HepG2 (cell line): ENCODE data around the gene ZNF865. TPM values are rescaled to one million over a fixed set of nuclear protein-coding genes. Genes with fewer than 3 reads are reported as not detected.

Experiments used
- AGO2 ChIP-seq: fragments of 200-400 bp; formaldehyde crosslinking; optimal IDR thresholded peaks from 2 replicates; pipeline ENCODE3; 2017; ENCODE audit warnings: mild to moderate bottlenecking, low read depth, low read length, moderate library complexity
- ARHGAP35 ChIP-seq: sonication (generic); formaldehyde crosslinking; IDR thresholded peaks from 2 replicates; pipeline ENCODE4 v1.9.0; 2022; ENCODE audit warnings: mild to moderate bottlenecking, inconsistent platforms, moderate library complexity, missing genetic modification reagents, borderline replicate concordance
- BRCA1 ChIP-seq: sonication (generic); formaldehyde crosslinking; IDR thresholded peaks from 2 replicates; pipeline ENCODE4 v1.4.0; 2020; ENCODE audit warnings: missing genetic modification reagents
- FOXA1 ChIP-seq, 2 experiments: fragments of 450-650 bp in 1 of 2; sonication (generic) in 1 of 2; formaldehyde crosslinking in 1 of 2; IDR thresholded peaks; 2 replicates each; pipeline versions ENCODE4 v1.4.0 to v1.6.1; 2016 to 2020; ENCODE audit warnings: missing genetic modification reagents in 1 of 2
- NBN ChIP-seq: fragments of 450-650 bp; conservative IDR thresholded peaks from 2 replicates; pipeline ENCODE4 v1.6.1; 2017
- ONECUT2 ChIP-seq: sonication (generic); formaldehyde crosslinking; IDR thresholded peaks from 2 replicates; pipeline ENCODE4 v1.4.0; 2020; ENCODE audit warnings: missing genetic modification reagents
- RELA ChIP-seq: sonication (generic); formaldehyde crosslinking; IDR thresholded peaks from 2 replicates; pipeline ENCODE4 v1.4.0; 2020; ENCODE audit warnings: missing genetic modification reagents
- SMYD3 ChIP-seq: sonication (generic); formaldehyde crosslinking; IDR thresholded peaks from 2 replicates; pipeline ENCODE4 v1.8.1; 2023; ENCODE audit warnings: mild to moderate bottlenecking, missing genetic modification reagents
- SP4 ChIP-seq: sonication (generic); formaldehyde crosslinking; IDR thresholded peaks from 2 replicates; pipeline ENCODE4 v1.8.1; 2023; ENCODE audit warnings: mild to moderate bottlenecking, missing genetic modification reagents
- ZNF136 ChIP-seq: sonication (generic); formaldehyde crosslinking; IDR thresholded peaks from 2 replicates; pipeline ENCODE4 v1.8.1; 2022; ENCODE audit warnings: low read depth, mild to moderate bottlenecking, moderate library complexity, missing genetic modification reagents
- ZNF451 ChIP-seq: sonication (generic); formaldehyde crosslinking; IDR thresholded peaks from 2 replicates; pipeline ENCODE4 v1.5.0; 2020; ENCODE audit warnings: mild to moderate bottlenecking, missing genetic modification reagents
- ZNF747 ChIP-seq: sonication (generic); formaldehyde crosslinking; IDR thresholded peaks from 2 replicates; pipeline ENCODE4 v1.8.1; 2023; ENCODE audit warnings: missing genetic modification reagents, mild to moderate bottlenecking, borderline replicate concordance
- ZNF766 ChIP-seq: sonication (generic); formaldehyde crosslinking; IDR thresholded peaks from 2 replicates; pipeline ENCODE4 v1.5.0; 2020; ENCODE audit warnings: missing genetic modification reagents, borderline replicate concordance
- ZNF777 ChIP-seq: sonication (generic); formaldehyde crosslinking; IDR thresholded peaks from 2 replicates; pipeline ENCODE4 v1.4.0; 2020; ENCODE audit warnings: missing genetic modification reagents
- polyA plus RNA-seq, 8 experiments: library from polyadenylated mRNA; depleted of rRNA in 3 of 8; stranded (reverse) in 7 of 8; unstranded in 1 of 8; fragments of >200 nt; fragmentation: Illumina TruSeq in 4 of 8; extraction: Trizol in 4 of 8; gene quantifications; 2 replicates each; pipeline versions ENCODE4 v1.2.1 to v1.2.3, GENCODE V29; 2011 to 2016; ENCODE audit warnings: low read depth in 4 of 8, missing spikeins in 1 of 8, mixed read lengths in 1 of 8; ENCODE audit not compliant: insufficient read depth in 1 of 8
- total RNA-seq, 5 experiments: library from RNA; depleted of rRNA; stranded (reverse); fragments of >200 nt; fragmentation: Illumina TruSeq; extraction: Trizol; gene quantifications; 2 replicates each; pipeline ENCODE4 v1.2.3, GENCODE V29; 2016; ENCODE audit warnings: low read depth in 1 of 5
- TF ChIP-seq, protein P1 (sequence below): sonication (generic); formaldehyde crosslinking; IDR thresholded peaks from 2 replicates; pipeline ENCODE4 v1.4.0; 2020; ENCODE audit warnings: mild to moderate bottlenecking, missing genetic modification reagents
- TF ChIP-seq, protein P2 (sequence below), 2 experiments: sonication (generic) in 1 of 2; formaldehyde crosslinking in 1 of 2; IDR thresholded peaks; 2 replicates each; pipeline versions ENCODE4 v1.4.0 to v1.6.1; 2018 to 2020; ENCODE audit warnings: missing genetic modification reagents in 2 of 2, borderline replicate concordance in 1 of 2, low read depth in 1 of 2, mild to moderate bottlenecking in 1 of 2, missing biosample characterization in 1 of 2
- TF ChIP-seq, protein P3 (sequence below): sonication (generic); formaldehyde crosslinking; IDR thresholded peaks from 2 replicates; pipeline ENCODE4 v1.4.0; 2020; ENCODE audit warnings: mild to moderate bottlenecking, missing genetic modification reagents
- TF ChIP-seq, protein P4 (sequence below): sonication (generic); formaldehyde crosslinking; IDR thresholded peaks from 2 replicates; pipeline ENCODE4 v1.4.0; 2020; ENCODE audit warnings: mild to moderate bottlenecking, missing genetic modification reagents
- TF ChIP-seq, protein P5 (sequence below): sonication (generic); formaldehyde crosslinking; IDR thresholded peaks from 2 replicates; pipeline ENCODE4 v1.8.0; 2022; ENCODE audit warnings: missing genetic modification reagents, mild to moderate bottlenecking, moderate library complexity, borderline replicate concordance

The ZNF865 gene
- total and polyA plus RNA-seq, 2 of the 13 experiments (the other 11 are each of a cell fraction or from before 2014, with no cell fraction given), result 0.93 to 1.0 TPM

DNA sequence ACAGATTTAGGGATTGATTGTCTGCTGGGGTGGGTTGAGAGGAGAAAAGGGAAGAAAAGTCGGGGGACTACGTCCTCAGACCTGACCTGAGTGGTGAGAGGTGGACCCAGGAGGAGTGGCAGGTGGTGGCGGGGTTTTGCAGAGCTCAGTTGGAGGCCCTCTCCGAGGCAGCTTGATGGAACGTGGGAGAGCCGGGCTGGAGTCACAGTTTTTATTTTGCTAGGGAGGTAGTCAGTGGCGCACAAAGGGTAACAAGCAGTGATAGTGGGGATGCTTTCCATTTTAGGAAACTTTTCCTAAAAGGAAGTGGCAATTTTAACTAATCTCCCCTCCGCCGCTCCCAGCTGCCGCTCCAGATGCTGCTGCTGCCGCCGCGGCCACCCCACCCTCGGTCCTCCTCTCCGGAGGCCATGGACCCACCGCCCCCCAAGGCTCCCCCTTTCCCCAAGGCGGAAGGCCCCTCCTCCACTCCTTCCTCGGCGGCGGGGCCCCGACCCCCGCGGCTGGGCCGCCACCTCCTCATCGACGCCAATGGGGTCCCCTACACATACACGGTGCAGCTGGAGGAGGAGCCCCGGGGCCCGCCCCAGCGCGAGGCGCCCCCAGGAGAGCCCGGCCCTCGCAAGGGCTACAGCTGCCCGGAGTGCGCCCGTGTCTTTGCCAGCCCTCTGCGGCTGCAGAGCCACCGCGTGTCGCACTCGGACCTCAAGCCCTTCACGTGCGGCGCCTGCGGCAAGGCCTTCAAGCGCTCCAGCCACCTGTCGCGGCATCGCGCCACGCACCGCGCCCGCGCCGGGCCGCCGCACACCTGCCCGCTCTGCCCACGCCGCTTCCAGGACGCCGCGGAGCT, 36.9 kb downstream of the ZNF865 start (continued):
- TF ChIP-seq, protein P1, sequence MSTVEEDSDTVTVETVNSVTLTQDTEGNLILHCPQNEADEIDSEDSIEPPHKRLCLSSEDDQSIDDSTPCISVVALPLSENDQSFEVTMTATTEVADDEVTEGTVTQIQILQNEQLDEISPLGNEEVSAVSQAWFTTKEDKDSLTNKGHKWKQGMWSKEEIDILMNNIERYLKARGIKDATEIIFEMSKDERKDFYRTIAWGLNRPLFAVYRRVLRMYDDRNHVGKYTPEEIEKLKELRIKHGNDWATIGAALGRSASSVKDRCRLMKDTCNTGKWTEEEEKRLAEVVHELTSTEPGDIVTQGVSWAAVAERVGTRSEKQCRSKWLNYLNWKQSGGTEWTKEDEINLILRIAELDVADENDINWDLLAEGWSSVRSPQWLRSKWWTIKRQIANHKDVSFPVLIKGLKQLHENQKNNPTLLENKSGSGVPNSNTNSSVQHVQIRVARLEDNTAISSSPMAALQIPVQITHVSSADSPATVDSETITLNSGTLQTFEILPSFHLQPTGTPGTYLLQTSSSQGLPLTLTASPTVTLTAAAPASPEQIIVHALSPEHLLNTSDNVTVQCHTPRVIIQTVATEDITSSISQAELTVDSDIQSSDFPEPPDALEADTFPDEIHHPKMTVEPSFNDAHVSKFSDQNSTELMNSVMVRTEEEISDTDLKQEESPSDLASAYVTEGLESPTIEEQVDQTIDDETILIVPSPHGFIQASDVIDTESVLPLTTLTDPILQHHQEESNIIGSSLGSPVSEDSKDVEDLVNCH (CRISPR knock-in tag), result no peak
- no peak for TF ChIP-seq ZNF136
- TF ChIP-seq, protein P2, sequence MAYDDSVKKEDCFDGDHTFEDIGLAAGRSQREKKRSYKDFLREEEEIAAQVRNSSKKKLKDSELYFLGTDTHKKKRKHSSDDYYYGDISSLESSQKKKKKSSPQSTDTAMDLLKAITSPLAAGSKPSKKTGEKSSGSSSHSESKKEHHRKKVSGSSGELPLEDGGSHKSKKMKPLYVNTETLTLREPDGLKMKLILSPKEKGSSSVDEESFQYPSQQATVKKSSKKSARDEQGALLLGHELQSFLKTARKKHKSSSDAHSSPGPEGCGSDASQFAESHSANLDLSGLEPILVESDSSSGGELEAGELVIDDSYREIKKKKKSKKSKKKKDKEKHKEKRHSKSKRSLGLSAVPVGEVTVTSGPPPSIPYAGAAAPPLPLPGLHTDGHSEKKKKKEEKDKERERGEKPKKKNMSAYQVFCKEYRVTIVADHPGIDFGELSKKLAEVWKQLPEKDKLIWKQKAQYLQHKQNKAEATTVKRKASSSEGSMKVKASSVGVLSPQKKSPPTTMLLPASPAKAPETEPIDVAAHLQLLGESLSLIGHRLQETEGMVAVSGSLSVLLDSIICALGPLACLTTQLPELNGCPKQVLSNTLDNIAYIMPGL (CRISPR knock-in tag; IDR thresholded peaks at IDR 0.05; ENCODE audit: borderline replicate concordance in 1 of 2, low read depth in 1 of 2), result no peak
- no peak for TF ChIP-seq ZNF777
- no peak for TF ChIP-seq RELA (CRISPR knock-in tag)
- peak; percentile 95 for TF ChIP-seq AGO2
- no peak for TF ChIP-seq NBN
- TF ChIP-seq BRCA1 (CRISPR knock-in tag), result no peak
- TF ChIP-seq, protein P3, sequence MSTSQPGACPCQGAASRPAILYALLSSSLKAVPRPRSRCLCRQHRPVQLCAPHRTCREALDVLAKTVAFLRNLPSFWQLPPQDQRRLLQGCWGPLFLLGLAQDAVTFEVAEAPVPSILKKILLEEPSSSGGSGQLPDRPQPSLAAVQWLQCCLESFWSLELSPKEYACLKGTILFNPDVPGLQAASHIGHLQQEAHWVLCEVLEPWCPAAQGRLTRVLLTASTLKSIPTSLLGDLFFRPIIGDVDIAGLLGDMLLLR (CRISPR knock-in tag), result no peak
- no peak for TF ChIP-seq ZNF766 (CRISPR knock-in tag)
- peak; percentile 17; the same call in 1 of the 2 replicates for TF ChIP-seq SP4 (CRISPR knock-in tag)
- TF ChIP-seq FOXA1 (IDR thresholded peaks at IDR 0.05), result no peak
- peak; percentile 2; the same call in 1 of the 2 replicates for TF ChIP-seq FOXA1 (CRISPR knock-in tag; IDR thresholded peaks at IDR 0.05)
- TF ChIP-seq ZNF451 (CRISPR knock-in tag), result 0 out of 2 replicates have a peak, but pooled peaks have one; percentile 3
- TF ChIP-seq SMYD3 (CRISPR knock-in tag), result no peak
- no peak for TF ChIP-seq ARHGAP35 (CRISPR knock-in tag)
- TF ChIP-seq ONECUT2, result no peak
- TF ChIP-seq, protein P4, sequence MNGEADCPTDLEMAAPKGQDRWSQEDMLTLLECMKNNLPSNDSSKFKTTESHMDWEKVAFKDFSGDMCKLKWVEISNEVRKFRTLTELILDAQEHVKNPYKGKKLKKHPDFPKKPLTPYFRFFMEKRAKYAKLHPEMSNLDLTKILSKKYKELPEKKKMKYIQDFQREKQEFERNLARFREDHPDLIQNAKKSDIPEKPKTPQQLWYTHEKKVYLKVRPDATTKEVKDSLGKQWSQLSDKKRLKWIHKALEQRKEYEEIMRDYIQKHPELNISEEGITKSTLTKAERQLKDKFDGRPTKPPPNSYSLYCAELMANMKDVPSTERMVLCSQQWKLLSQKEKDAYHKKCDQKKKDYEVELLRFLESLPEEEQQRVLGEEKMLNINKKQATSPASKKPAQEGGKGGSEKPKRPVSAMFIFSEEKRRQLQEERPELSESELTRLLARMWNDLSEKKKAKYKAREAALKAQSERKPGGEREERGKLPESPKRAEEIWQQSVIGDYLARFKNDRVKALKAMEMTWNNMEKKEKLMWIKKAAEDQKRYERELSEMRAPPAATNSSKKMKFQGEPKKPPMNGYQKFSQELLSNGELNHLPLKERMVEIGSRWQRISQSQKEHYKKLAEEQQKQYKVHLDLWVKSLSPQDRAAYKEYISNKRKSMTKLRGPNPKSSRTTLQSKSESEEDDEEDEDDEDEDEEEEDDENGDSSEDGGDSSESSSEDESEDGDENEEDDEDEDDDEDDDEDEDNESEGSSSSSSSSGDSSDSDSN, result no peak
- TF ChIP-seq ZNF747, result no peak
- TF ChIP-seq, protein P5, sequence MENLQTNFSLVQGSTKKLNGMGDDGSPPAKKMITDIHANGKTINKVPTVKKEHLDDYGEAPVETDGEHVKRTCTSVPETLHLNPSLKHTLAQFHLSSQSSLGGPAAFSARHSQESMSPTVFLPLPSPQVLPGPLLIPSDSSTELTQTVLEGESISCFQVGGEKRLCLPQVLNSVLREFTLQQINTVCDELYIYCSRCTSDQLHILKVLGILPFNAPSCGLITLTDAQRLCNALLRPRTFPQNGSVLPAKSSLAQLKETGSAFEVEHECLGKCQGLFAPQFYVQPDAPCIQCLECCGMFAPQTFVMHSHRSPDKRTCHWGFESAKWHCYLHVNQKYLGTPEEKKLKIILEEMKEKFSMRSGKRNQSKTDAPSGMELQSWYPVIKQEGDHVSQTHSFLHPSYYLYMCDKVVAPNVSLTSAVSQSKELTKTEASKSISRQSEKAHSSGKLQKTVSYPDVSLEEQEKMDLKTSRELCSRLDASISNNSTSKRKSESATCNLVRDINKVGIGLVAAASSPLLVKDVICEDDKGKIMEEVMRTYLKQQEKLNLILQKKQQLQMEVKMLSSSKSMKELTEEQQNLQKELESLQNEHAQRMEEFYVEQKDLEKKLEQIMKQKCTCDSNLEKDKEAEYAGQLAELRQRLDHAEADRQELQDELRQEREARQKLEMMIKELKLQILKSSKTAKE, result no peak
